ENCODE measurements around the gene H2AZ2.
"Not testable (repeated sequence)": the region's sequence is repeated elsewhere in the genome, so short reads cannot be mapped to it uniquely, and the experiment has no call there.

H2AZ2 gene

GRCh38 chr7:44846390-44846789 is 1.5 kb downstream of the H2AZ2 start:
- not testable (repeated sequence) for H3K4me1 ChIP-seq (ENCODE audit: insufficient read depth, low read length); H3K9me3 ChIP-seq (ENCODE audit: insufficient read depth, low read depth, low read length); H3K27ac ChIP-seq (ENCODE audit: low read depth, low read length); H3K27me3 ChIP-seq (ENCODE audit: insufficient read depth, low read length)
- H3K9ac ChIP-seq (ENCODE audit: low read depth, low read length) = peak overlapping the region; percentile 86; the same call in 1 of the 2 replicates
- 82% methylated on average over 11 of the region's 11 CpGs for WGBS
- H3K36me3 ChIP-seq (ENCODE audit: insufficient read depth, low read length) = peaks cover 14% of the 10 kb centered on the region
- peak overlapping the region; percentile 82 for H3K4me3 ChIP-seq (ENCODE audit: low read length)

- Histone ChIP-seq H3K4me3 (ENCODE audit: low read length) (0 out of 2 replicates have a peak overlapping the region, but pooled peaks have one; percentile 82), H3K9ac (ENCODE audit: low read depth, low read length) (no peak overlapping the region), H3K4me1 (ENCODE audit: insufficient read depth, low read length) (peaks cover 8% of the 10 kb centered on the region; the same call in 1 of the 2 replicates), H3K27ac (ENCODE audit: low read depth, low read length) (no peak overlapping the region), H3K36me3 (ENCODE audit: insufficient read depth, low read length) (peaks cover 23% of the 10 kb centered on the region), H3K27me3 (ENCODE audit: insufficient read depth, low read length) (no peaks in the 10 kb centered on the region), H3K9me3 (ENCODE audit: insufficient read depth, low read depth, low read length) (no peaks in the 10 kb centered on the region)
Observed at GRCh38 chr7:44845451-44845850, 2.4 kb downstream of the H2AZ2 start.

GRCh38 chr7:44843440-44843839 is 4.4 kb downstream of the H2AZ2 start:
- H3K4me1 ChIP-seq (ENCODE audit: insufficient read depth, low read length); H3K4me3 ChIP-seq (ENCODE audit: low read length); H3K27ac ChIP-seq (ENCODE audit: low read depth, low read length); H3K9ac ChIP-seq (ENCODE audit: low read depth, low read length); H3K27me3 ChIP-seq (ENCODE audit: insufficient read depth, low read length); H3K9me3 ChIP-seq (ENCODE audit: insufficient read depth, low read depth, low read length): not testable (repeated sequence)
- 97% methylated on average over 5 of the region's 5 CpGs for WGBS
- peaks cover 41% of the 10 kb centered on the region for H3K36me3 ChIP-seq (ENCODE audit: insufficient read depth, low read length)

- not testable (repeated sequence) for H3K27me3 ChIP-seq (ENCODE audit: insufficient read depth, low read length); H3K9me3 ChIP-seq (ENCODE audit: insufficient read depth, low read depth, low read length); H3K4me3 ChIP-seq (ENCODE audit: low read length); H3K4me1 ChIP-seq (ENCODE audit: insufficient read depth, low read length); H3K27ac ChIP-seq (ENCODE audit: low read depth, low read length); H3K9ac ChIP-seq (ENCODE audit: low read depth, low read length)
- 96% methylated on average over 8 of the region's 8 CpGs for WGBS
- peaks cover 45% of the 10 kb centered on the region for H3K36me3 ChIP-seq (ENCODE audit: insufficient read depth, low read length)
Observed at GRCh38 chr7:44842675-44843074, 5.2 kb downstream of the H2AZ2 start.

- no peak overlapping the region for H3K4me3 ChIP-seq (ENCODE audit: low read length)
- no peak overlapping the region for H3K9ac ChIP-seq (ENCODE audit: low read depth, low read length)
- H3K4me1 ChIP-seq (ENCODE audit: insufficient read depth, low read length) = no peaks in the 10 kb centered on the region
- H3K36me3 ChIP-seq (ENCODE audit: insufficient read depth, low read length) = peaks cover 72% of the 10 kb centered on the region
- no peaks in the 10 kb centered on the region for H3K27me3 ChIP-seq (ENCODE audit: insufficient read depth, low read length)
- 89% methylated on average over 2 of the region's 2 CpGs for WGBS
- no peaks in the 10 kb centered on the region for H3K9me3 ChIP-seq (ENCODE audit: insufficient read depth, low read depth, low read length)
- no peak overlapping the region for H3K27ac ChIP-seq (ENCODE audit: low read depth, low read length)
Observed at GRCh38 chr7:44838751-44839150, 9.1 kb downstream of the H2AZ2 start.

GRCh38 chr7:44827567-44827966 is 20.3 kb downstream of the H2AZ2 start:
- no peaks in the 10 kb centered on the region for H3K4me1 ChIP-seq (ENCODE audit: insufficient read depth, low read length)
- no peaks in the 10 kb centered on the region for H3K9me3 ChIP-seq (ENCODE audit: insufficient read depth, low read depth, low read length)
- 98% methylated on average over 2 of the region's 3 CpGs for WGBS
- no peak overlapping the region for H3K9ac ChIP-seq (ENCODE audit: low read depth, low read length)
- no peak overlapping the region for H3K4me3 ChIP-seq (ENCODE audit: low read length)
- H3K27me3 ChIP-seq (ENCODE audit: insufficient read depth, low read length) = no peaks in the 10 kb centered on the region
- no peak overlapping the region for H3K27ac ChIP-seq (ENCODE audit: low read depth, low read length)
- H3K36me3 ChIP-seq (ENCODE audit: insufficient read depth, low read length) = peaks cover 67% of the 10 kb centered on the region

- no peak overlapping the region for H3K9ac ChIP-seq (ENCODE audit: low read depth, low read length)
- no peaks in the 10 kb centered on the region for H3K4me1 ChIP-seq (ENCODE audit: insufficient read depth, low read length)
- no peaks in the 10 kb centered on the region for H3K27me3 ChIP-seq (ENCODE audit: insufficient read depth, low read length)
- no peaks in the 10 kb centered on the region for H3K9me3 ChIP-seq (ENCODE audit: insufficient read depth, low read depth, low read length)
- peaks cover 41% of the 10 kb centered on the region for H3K36me3 ChIP-seq (ENCODE audit: insufficient read depth, low read length)
- H3K27ac ChIP-seq (ENCODE audit: low read depth, low read length) = no peak overlapping the region
- 94% methylated on average over 2 of the region's 2 CpGs for WGBS
- H3K4me3 ChIP-seq (ENCODE audit: low read length) = no peak overlapping the region
Observed at GRCh38 chr7:44824894-44825526, 22.9 kb downstream of the H2AZ2 start.

GRCh38 chr7:44823255-44823781 is 24.6 kb downstream of the H2AZ2 start:
- 60% methylated on average over 3 of the region's 5 CpGs for WGBS
- no peaks in the 10 kb centered on the region for H3K9me3 ChIP-seq (ENCODE audit: insufficient read depth, low read depth, low read length)
- no peaks in the 10 kb centered on the region for H3K27me3 ChIP-seq (ENCODE audit: insufficient read depth, low read length)
- no peak overlapping the region for H3K4me3 ChIP-seq (ENCODE audit: low read length)
- H3K36me3 ChIP-seq (ENCODE audit: insufficient read depth, low read length) = peaks cover 24% of the 10 kb centered on the region
- no peaks in the 10 kb centered on the region for H3K4me1 ChIP-seq (ENCODE audit: insufficient read depth, low read length)
- H3K9ac ChIP-seq (ENCODE audit: low read depth, low read length) = peak overlapping the region; percentile 39; the same call in 1 of the 2 replicates
- no peak overlapping the region for H3K27ac ChIP-seq (ENCODE audit: low read depth, low read length)

- Histone ChIP-seq H3K27me3 (ENCODE audit: insufficient read depth, low read length) (no peaks in the 10 kb centered on the region), H3K27ac (ENCODE audit: low read depth, low read length) (no peak overlapping the region), H3K9me3 (ENCODE audit: insufficient read depth, low read depth, low read length) (no peaks in the 10 kb centered on the region), H3K4me1 (ENCODE audit: insufficient read depth, low read length) (no peaks in the 10 kb centered on the region), H3K4me3 (ENCODE audit: low read length) (no peak overlapping the region), H3K9ac (ENCODE audit: low read depth, low read length) (no peak overlapping the region), H3K36me3 (ENCODE audit: insufficient read depth, low read length) (no peaks in the 10 kb centered on the region)
- WGBS = 78% methylated on average over 2 of the region's 2 CpGs
Observed at GRCh38 chr7:44819292-44819691, 28.6 kb downstream of the H2AZ2 start.

- H3K9ac ChIP-seq (ENCODE audit: low read depth, low read length) = no peak overlapping the region
- H3K4me3 ChIP-seq (ENCODE audit: low read length) = no peak overlapping the region
- H3K27me3 ChIP-seq (ENCODE audit: insufficient read depth, low read length) = no peaks in the 10 kb centered on the region
- no peak overlapping the region for H3K27ac ChIP-seq (ENCODE audit: low read depth, low read length)
- no peaks in the 10 kb centered on the region for H3K9me3 ChIP-seq (ENCODE audit: insufficient read depth, low read depth, low read length)
- no peaks in the 10 kb centered on the region for H3K36me3 ChIP-seq (ENCODE audit: insufficient read depth, low read length)
- 89% methylated on average over 2 of the region's 2 CpGs for WGBS
- H3K4me1 ChIP-seq (ENCODE audit: insufficient read depth, low read length) = no peaks in the 10 kb centered on the region
Observed at GRCh38 chr7:44814919-44815318, 33.0 kb downstream of the H2AZ2 start.

GRCh38 chr7:44811571-44811970 is 36.3 kb downstream of the H2AZ2 start:
- H3K9ac ChIP-seq (ENCODE audit: low read depth, low read length) = no peak overlapping the region
- no peak overlapping the region for H3K27ac ChIP-seq (ENCODE audit: low read depth, low read length)
- no peaks in the 10 kb centered on the region for H3K9me3 ChIP-seq (ENCODE audit: insufficient read depth, low read depth, low read length)
- no peaks in the 10 kb centered on the region for H3K27me3 ChIP-seq (ENCODE audit: insufficient read depth, low read length)
- WGBS = 94% methylated on average over 6 of the region's 6 CpGs
- H3K36me3 ChIP-seq (ENCODE audit: insufficient read depth, low read length) = no peaks in the 10 kb centered on the region
- H3K4me3 ChIP-seq (ENCODE audit: low read length) = no peak overlapping the region
- no peaks in the 10 kb centered on the region for H3K4me1 ChIP-seq (ENCODE audit: insufficient read depth, low read length)

- no peaks in the 10 kb centered on the region for H3K36me3 ChIP-seq (ENCODE audit: insufficient read depth, low read length)
- H3K4me1 ChIP-seq (ENCODE audit: insufficient read depth, low read length) = no peaks in the 10 kb centered on the region
- H3K9me3 ChIP-seq (ENCODE audit: insufficient read depth, low read depth, low read length) = no peaks in the 10 kb centered on the region
- no peak overlapping the region for H3K4me3 ChIP-seq (ENCODE audit: low read length)
- H3K27me3 ChIP-seq (ENCODE audit: insufficient read depth, low read length) = no peaks in the 10 kb centered on the region
- H3K9ac ChIP-seq (ENCODE audit: low read depth, low read length) = no peak overlapping the region
- no peak overlapping the region for H3K27ac ChIP-seq (ENCODE audit: low read depth, low read length)
Observed at GRCh38 chr7:44811093-44811492, 36.8 kb downstream of the H2AZ2 start.

Data from HUES64 (cell line).